GM23338 (cell line): ENCODE data around the gene PACC1. TPM values are rescaled to one million over a fixed set of nuclear protein-coding genes. Genes with fewer than 3 reads are reported as not detected.

ENCODE experiments used
- ATAC-seq: fragments of 200-7000 bp; cut with Tn5 transposase; 3 replicates; pipeline ENCODE4 v1.9.1; 2020
- DNase-seq: peaks from one replicate; pipeline ENCODE4 v3.0.0-alpha.2; 2015; ENCODE audit warnings: low spot score
- H2AFZ ChIP-seq: fragments of 200-600 bp; sonication (generic); 2 replicates; pipeline ENCODE4 v1.8.0; 2016; ENCODE audit warnings: antibody characterized with exemption, mild to moderate bottlenecking, moderate library complexity
- H3F3A ChIP-seq: fragments of 200-600 bp; sonication (generic); replicated peaks from 2 replicates; pipeline ENCODE4 v1.8.0; 2017; ENCODE audit warnings: antibody characterized with exemption, mixed run types, low read depth
- H3K27ac ChIP-seq: fragments of 200-600 bp; sonication (generic); 2 replicates; pipeline ENCODE4 v1.6.1; 2016; ENCODE audit warnings: low read depth
- H3K27me3 ChIP-seq: fragments of 200-600 bp; sonication (generic); 2 replicates; pipeline ENCODE4 v1.8.0; 2016; ENCODE audit warnings: mild to moderate bottlenecking, mixed run types, moderate library complexity; ENCODE audit not compliant: insufficient read depth
- H3K36me3 ChIP-seq: fragments of 200-600 bp; sonication (generic); 2 replicates; pipeline ENCODE4 v1.8.0; 2016; ENCODE audit warnings: mild to moderate bottlenecking; ENCODE audit not compliant: insufficient read depth
- H3K4me1 ChIP-seq: fragments of 200-600 bp; sonication (generic); 2 replicates; pipeline ENCODE4 v1.8.0; 2016; ENCODE audit warnings: mild to moderate bottlenecking, moderate library complexity; ENCODE audit not compliant: insufficient read depth
- H3K4me2 ChIP-seq: fragments of 200-600 bp; sonication (generic); 2 replicates; pipeline ENCODE4 v1.7.1; 2017; ENCODE audit warnings: mixed run types
- H3K4me3 ChIP-seq: fragments of 200-600 bp; sonication (generic); 2 replicates; pipeline ENCODE4 v1.6.1; 2016; ENCODE audit warnings: mixed run types
- H3K79me2 ChIP-seq: fragments of 200-600 bp; sonication (generic); replicated peaks from 2 replicates; pipeline ENCODE4 v1.8.0; 2017; ENCODE audit warnings: mild to moderate bottlenecking; ENCODE audit not compliant: insufficient read depth
- H3K9me2 ChIP-seq: fragments of 200-600 bp; sonication (generic); 2 replicates; pipeline ENCODE4 v1.8.0; 2017; ENCODE audit not compliant: insufficient read depth
- H4K20me1 ChIP-seq: fragments of 200-600 bp; sonication (generic); replicated peaks from 2 replicates; pipeline ENCODE4 v1.8.0; 2017; ENCODE audit warnings: mild to moderate bottlenecking; ENCODE audit not compliant: insufficient read depth
- H3K27ac Mint-ChIP-seq: 2 replicates; pipeline ENCODE4 v1.8.0; 2020; ENCODE audit warnings: inconsistent platforms, mild to moderate bottlenecking, moderate library complexity, mixed read lengths
- H3K27me3 Mint-ChIP-seq: 3 replicates; pipeline ENCODE4 v1.8.0; 2022; ENCODE audit warnings: low read depth, mild to moderate bottlenecking, moderate library complexity, mixed read lengths, inconsistent platforms; ENCODE audit not compliant: insufficient read depth, poor library complexity
- H3K36me3 Mint-ChIP-seq: 3 replicates; pipeline ENCODE4 v1.8.0; 2021; ENCODE audit warnings: low read depth, mild to moderate bottlenecking, inconsistent platforms, moderate library complexity, mixed read lengths
- H3K4me1 Mint-ChIP-seq: 3 replicates; pipeline ENCODE4 v1.8.0; 2020; ENCODE audit warnings: mild to moderate bottlenecking, inconsistent platforms, mixed read lengths
- H3K4me3 Mint-ChIP-seq: 3 replicates; pipeline ENCODE4 v1.8.0; 2021; ENCODE audit warnings: moderate library complexity, mild to moderate bottlenecking, inconsistent platforms, mixed read lengths
- H3K9me3 Mint-ChIP-seq: 3 replicates; pipeline ENCODE4 v1.8.0; 2020; ENCODE audit warnings: moderate library complexity, mild to moderate bottlenecking, inconsistent platforms, mixed read lengths
- CREB1 ChIP-seq: fragments of 250-450 bp; sonication (Bioruptor Pico); IDR thresholded peaks from 2 replicates; pipeline ENCODE4 v1.5.0; 2020; ENCODE audit warnings: low read depth, mild to moderate bottlenecking, moderate library complexity
- EZH2 ChIP-seq: fragments of 200-600 bp; sonication (generic); IDR thresholded peaks from one replicate; pipeline ENCODE4 v1.8.0; 2017; ENCODE audit warnings: antibody characterized with exemption, mild to moderate bottlenecking, low read depth; ENCODE audit not compliant: unreplicated experiment
- EZH2phosphoT487 ChIP-seq: fragments of 200-600 bp; sonication (generic); IDR thresholded peaks from one replicate; pipeline ENCODE4 v1.8.1; 2018; ENCODE audit warnings: antibody characterized with exemption; ENCODE audit not compliant: unreplicated experiment
- JUNB ChIP-seq: IDR thresholded peaks from one replicate; pipeline ENCODE4 v1.6.1; 2016; ENCODE audit warnings: antibody characterized with exemption; ENCODE audit not compliant: unreplicated experiment
- NANOG ChIP-seq: IDR thresholded peaks from 2 replicates; pipeline ENCODE4 v1.6.1; 2016; ENCODE audit warnings: antibody characterized with exemption, borderline replicate concordance
- POLR2AphosphoS5 ChIP-seq: IDR thresholded peaks from 2 replicates; pipeline ENCODE4 v1.6.1; 2016; ENCODE audit warnings: antibody characterized with exemption, low read depth
- REST ChIP-seq: IDR thresholded peaks from one replicate; pipeline ENCODE4 v1.6.1; 2018; ENCODE audit warnings: antibody characterized with exemption; ENCODE audit not compliant: unreplicated experiment
- STAT1 ChIP-seq: IDR thresholded peaks from one replicate; pipeline ENCODE4 v1.6.1; 2016; ENCODE audit warnings: antibody characterized with exemption; ENCODE audit not compliant: unreplicated experiment
- ZNF114 ChIP-seq: fragments of 250-450 bp; sonication (Bioruptor Pico); IDR thresholded peaks from 2 replicates; pipeline ENCODE4 v1.5.0; 2020; ENCODE audit warnings: mild to moderate bottlenecking, moderate library complexity
- ZNF331 ChIP-seq: fragments of 250-450 bp; sonication (Bioruptor Pico); IDR thresholded peaks from 2 replicates; pipeline ENCODE4 v1.5.0; 2020; ENCODE audit warnings: low read depth, mild to moderate bottlenecking, moderate library complexity
- polyA plus RNA-seq: library from polyadenylated mRNA; unstranded; fragments of >200 nt; fragmentation: Nextera tagmentation; extraction: Ambion mirVana; gene quantifications from 2 replicates; pipeline ENCODE4 v1.2.1, GENCODE V29; 2016
- total RNA-seq: library from RNA; depleted of rRNA; stranded (reverse); fragments of >200 nt; shearing (Covaris generic); gene quantifications from 2 replicates; pipeline ENCODE4 v1.2.3, GENCODE V29; 2014
- TF ChIP-seq, protein P1 (sequence below): IDR thresholded peaks from 2 replicates; pipeline ENCODE4 v1.6.1; 2016; ENCODE audit warnings: antibody characterized with exemption
- TF ChIP-seq, protein P2 (sequence below): fragments of 250-450 bp; sonication (Bioruptor Pico); IDR thresholded peaks from 2 replicates; pipeline ENCODE4 v1.5.0; 2020; ENCODE audit warnings: mild to moderate bottlenecking, moderate library complexity

PACC1 gene
- total and polyA plus RNA-seq, 2 experiments from 2014 or later: 17.1 to 18.0 TPM

- TF ChIP-seq REST (no peak), EZH2phosphoT487 (no peak), EZH2 (no peak), ZNF114 (CRISPR knock-in tag) (no peak)
- TF ChIP-seq, protein P1, sequence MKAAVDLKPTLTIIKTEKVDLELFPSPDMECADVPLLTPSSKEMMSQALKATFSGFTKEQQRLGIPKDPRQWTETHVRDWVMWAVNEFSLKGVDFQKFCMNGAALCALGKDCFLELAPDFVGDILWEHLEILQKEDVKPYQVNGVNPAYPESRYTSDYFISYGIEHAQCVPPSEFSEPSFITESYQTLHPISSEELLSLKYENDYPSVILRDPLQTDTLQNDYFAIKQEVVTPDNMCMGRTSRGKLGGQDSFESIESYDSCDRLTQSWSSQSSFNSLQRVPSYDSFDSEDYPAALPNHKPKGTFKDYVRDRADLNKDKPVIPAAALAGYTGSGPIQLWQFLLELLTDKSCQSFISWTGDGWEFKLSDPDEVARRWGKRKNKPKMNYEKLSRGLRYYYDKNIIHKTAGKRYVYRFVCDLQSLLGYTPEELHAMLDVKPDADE: no peak
These were observed 62.9 kb downstream of the PACC1 start (continued) for GRCh38 chr1:212351588-212352362.

GRCh38 chr1:212346601-212347000, 68.1 kb downstream of the PACC1 start:
- TF ChIP-seq, protein P2, sequence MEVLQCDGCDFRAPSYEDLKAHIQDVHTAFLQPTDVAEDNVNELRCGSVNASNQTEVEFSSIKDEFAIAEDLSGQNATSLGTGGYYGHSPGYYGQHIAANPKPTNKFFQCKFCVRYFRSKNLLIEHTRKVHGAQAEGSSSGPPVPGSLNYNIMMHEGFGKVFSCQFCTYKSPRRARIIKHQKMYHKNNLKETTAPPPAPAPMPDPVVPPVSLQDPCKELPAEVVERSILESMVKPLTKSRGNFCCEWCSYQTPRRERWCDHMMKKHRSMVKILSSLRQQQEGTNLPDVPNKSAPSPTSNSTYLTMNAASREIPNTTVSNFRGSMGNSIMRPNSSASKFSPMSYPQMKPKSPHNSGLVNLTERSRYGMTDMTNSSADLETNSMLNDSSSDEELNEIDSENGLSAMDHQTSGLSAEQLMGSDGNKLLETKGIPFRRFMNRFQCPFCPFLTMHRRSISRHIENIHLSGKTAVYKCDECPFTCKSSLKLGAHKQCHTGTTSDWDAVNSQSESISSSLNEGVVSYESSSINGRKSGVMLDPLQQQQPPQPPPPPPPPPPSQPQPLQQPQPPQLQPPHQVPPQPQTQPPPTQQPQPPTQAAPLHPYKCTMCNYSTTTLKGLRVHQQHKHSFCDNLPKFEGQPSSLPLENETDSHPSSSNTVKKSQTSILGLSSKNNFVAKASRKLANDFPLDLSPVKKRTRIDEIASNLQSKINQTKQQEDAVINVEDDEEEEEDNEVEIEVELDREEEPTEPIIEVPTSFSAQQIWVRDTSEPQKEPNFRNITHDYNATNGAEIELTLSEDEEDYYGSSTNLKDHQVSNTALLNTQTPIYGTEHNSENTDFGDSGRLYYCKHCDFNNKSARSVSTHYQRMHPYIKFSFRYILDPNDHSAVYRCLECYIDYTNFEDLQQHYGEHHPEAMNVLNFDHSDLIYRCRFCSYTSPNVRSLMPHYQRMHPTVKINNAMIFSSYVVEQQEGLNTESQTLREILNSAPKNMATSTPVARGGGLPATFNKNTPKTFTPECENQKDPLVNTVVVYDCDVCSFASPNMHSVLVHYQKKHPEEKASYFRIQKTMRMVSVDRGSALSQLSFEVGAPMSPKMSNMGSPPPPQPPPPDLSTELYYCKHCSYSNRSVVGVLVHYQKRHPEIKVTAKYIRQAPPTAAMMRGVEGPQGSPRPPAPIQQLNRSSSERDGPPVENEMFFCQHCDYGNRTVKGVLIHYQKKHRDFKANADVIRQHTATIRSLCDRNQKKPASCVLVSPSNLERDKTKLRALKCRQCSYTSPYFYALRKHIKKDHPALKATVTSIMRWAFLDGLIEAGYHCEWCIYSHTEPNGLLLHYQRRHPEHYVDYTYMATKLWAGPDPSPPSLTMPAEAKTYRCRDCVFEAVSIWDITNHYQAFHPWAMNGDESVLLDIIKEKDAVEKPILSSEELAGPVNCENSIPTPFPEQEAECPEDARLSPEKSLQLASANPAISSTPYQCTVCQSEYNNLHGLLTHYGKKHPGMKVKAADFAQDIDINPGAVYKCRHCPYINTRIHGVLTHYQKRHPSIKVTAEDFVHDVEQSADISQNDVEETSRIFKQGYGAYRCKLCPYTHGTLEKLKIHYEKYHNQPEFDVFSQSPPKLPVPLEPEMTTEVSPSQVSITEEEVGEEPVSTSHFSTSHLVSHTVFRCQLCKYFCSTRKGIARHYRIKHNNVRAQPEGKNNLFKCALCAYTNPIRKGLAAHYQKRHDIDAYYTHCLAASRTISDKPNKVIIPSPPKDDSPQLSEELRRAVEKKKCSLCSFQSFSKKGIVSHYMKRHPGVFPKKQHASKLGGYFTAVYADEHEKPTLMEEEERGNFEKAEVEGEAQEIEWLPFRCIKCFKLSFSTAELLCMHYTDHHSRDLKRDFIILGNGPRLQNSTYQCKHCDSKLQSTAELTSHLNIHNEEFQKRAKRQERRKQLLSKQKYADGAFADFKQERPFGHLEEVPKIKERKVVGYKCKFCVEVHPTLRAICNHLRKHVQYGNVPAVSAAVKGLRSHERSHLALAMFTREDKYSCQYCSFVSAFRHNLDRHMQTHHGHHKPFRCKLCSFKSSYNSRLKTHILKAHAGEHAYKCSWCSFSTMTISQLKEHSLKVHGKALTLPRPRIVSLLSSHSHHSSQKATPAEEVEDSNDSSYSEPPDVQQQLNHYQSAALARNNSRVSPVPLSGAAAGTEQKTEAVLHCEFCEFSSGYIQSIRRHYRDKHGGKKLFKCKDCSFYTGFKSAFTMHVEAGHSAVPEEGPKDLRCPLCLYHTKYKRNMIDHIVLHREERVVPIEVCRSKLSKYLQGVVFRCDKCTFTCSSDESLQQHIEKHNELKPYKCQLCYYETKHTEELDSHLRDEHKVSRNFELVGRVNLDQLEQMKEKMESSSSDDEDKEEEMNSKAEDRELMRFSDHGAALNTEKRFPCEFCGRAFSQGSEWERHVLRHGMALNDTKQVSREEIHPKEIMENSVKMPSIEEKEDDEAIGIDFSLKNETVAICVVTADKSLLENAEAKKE (CRISPR knock-in tag): no peak
- no peak for TF ChIP-seq ZNF331 (CRISPR knock-in tag)
- no peak for TF ChIP-seq POLR2AphosphoS5
- TF ChIP-seq JUNB: no peak
- TF ChIP-seq STAT1: no peak
- TF ChIP-seq EZH2phosphoT487: no peak
- TF ChIP-seq CREB1 (CRISPR knock-in tag): no peak
- TF ChIP-seq NANOG: no peak

More at GRCh38 chr1:212346601-212347000, 68.1 kb downstream of the PACC1 start:
- Mint-ChIP-seq H3K27me3 (peaks cover 2% of the 10 kb centered on the region), H3K4me3 (no peak overlapping the region), H3K4me1 (no peaks in the 10 kb centered on the region), H3K27ac (no peak overlapping the region), H3K9me3 (no peaks in the 10 kb centered on the region), H3K36me3 (0 out of 3 replicates have a peak, but pooled peaks cover 4% of the 10 kb centered on the region)
- Histone ChIP-seq H3K4me1 (no peaks in the 10 kb centered on the region), H3K4me3 (no peak overlapping the region), H3K9me2 (no peaks in the 10 kb centered on the region), H4K20me1 (no peaks in the 10 kb centered on the region), H2AFZ (no peak overlapping the region), H3K4me2 (no peak overlapping the region), H3K27me3 (no peaks in the 10 kb centered on the region), H3K79me2 (no peaks in the 10 kb centered on the region), H3F3A (no peaks in the 10 kb centered on the region), H3K27ac (no peak overlapping the region), H3K36me3 (peaks cover 8% of the 10 kb centered on the region)
- no peak for DNase-seq
- ATAC-seq: no peak
